Liver (tissue), 3 donors: ENCODE results near the gene PGPEP1.
"Not testable (repeated sequence)": the region's sequence is repeated elsewhere in the genome, so short reads cannot be mapped to it uniquely, and the experiment has no call there.

Experiments used
- ATF3 ChIP-seq: IDR thresholded peaks from 2 replicates; pipeline ENCODE4 v1.6.1; 2016; ENCODE audit warnings: antibody characterized with exemption
- CTCF ChIP-seq: fragments of 150-350 bp; IDR thresholded peaks from 2 replicates; pipeline ENCODE4 v1.5.1; 2017; ENCODE audit warnings: improper control_type of control experiment, low read depth, low read length; ENCODE audit not compliant: missing input control
- FOXA1 ChIP-seq: IDR thresholded peaks from 2 replicates; pipeline ENCODE4 v1.6.1; 2016; ENCODE audit warnings: antibody characterized with exemption
- JUND ChIP-seq, 2 donors: IDR thresholded peaks; 2 replicates each; pipeline ENCODE4 v1.6.1; 2016; ENCODE audit warnings: antibody characterized with exemption in 2 of 2
- MAX ChIP-seq: IDR thresholded peaks from 2 replicates; pipeline ENCODE4 v1.6.1; 2016; ENCODE audit warnings: antibody characterized with exemption
- RAD21 ChIP-seq, 2 donors: IDR thresholded peaks; 2 replicates each; pipeline ENCODE4 v1.6.1; 2016; ENCODE audit warnings: antibody characterized with exemption in 2 of 2, mild to moderate bottlenecking in 2 of 2
- REST ChIP-seq: IDR thresholded peaks from 2 replicates; pipeline ENCODE4 v1.6.1; 2016; ENCODE audit warnings: antibody characterized with exemption, mild to moderate bottlenecking
- YY1 ChIP-seq: IDR thresholded peaks from 2 replicates; pipeline ENCODE4 v1.6.1; 2016; ENCODE audit warnings: antibody characterized with exemption, mild to moderate bottlenecking
- ZBTB33 ChIP-seq: IDR thresholded peaks from 2 replicates; pipeline ENCODE4 v1.6.1; 2016; ENCODE audit warnings: antibody characterized with exemption
- donor health status: healthy.
- donor health status: healthy.

GRCh38 chr19:18348818-18349339 lies 8.5 kb downstream of the PGPEP1 start:
- not testable (repeated sequence) for TF ChIP-seq RAD21 (IDR thresholded peaks at IDR 0.05); CTCF; YY1; JUND (IDR thresholded peaks at IDR 0.05); MAX; FOXA1; ZBTB33; REST; ATF3
